IMR-90 (cell line): ENCODE measurements around the gene TFB2M. TPM values are rescaled to one million over a fixed set of nuclear protein-coding genes. Genes with fewer than 3 reads are reported as not detected.

Source experiments
- ATAC-seq: fragments of 200-7000 bp; cut with Tn5 transposase; 2 replicates; pipeline ENCODE4 v1.9.1; 2020; ENCODE audit warnings: low read depth, mild to moderate bottlenecking, moderate library complexity
- BruUV-seq: library from RNA; stranded (reverse); fragments of 400-500 nt; replicated peaks from 2 replicates; lab custom pipeline; 2021; lab: Mats Ljungman, UMichigan
- CTCF ChIA-PET: fragments of 300-600 bp; formaldehyde crosslinking; extraction: SDS; loops from one replicate; lab custom pipeline; 2021; ENCODE audit warnings: antibody characterized with exemption; lab: Yijun Ruan, JAX
- POLR2A ChIA-PET: fragments of 300-600 bp; sonication (Branson Sonifier 250); formaldehyde crosslinking; loops from one replicate; lab custom pipeline; 2022; ENCODE audit warnings: antibody characterized with exemption; ENCODE audit not compliant: unreplicated experiment; lab: Charles Lee
- DNase-seq: peaks from one replicate; pipeline ENCODE4 v3.0.0; 2013
- H2AFZ ChIP-seq: replicated peaks from 2 replicates; pipeline ENCODE3; 2013; ENCODE audit warnings: low read length, mild to moderate bottlenecking; ENCODE audit not compliant: poor library complexity
- H2AK5ac ChIP-seq: 2 replicates; pipeline ENCODE4 v1.6.1; 2013; ENCODE audit warnings: low read depth, low read length, inconsistent platforms
- H2AK9ac ChIP-seq: replicated peaks from 2 replicates; pipeline ENCODE3; 2013; ENCODE audit warnings: mild to moderate bottlenecking, low read depth, low read length, moderate library complexity; ENCODE audit not compliant: poor library complexity
- H2BK120ac ChIP-seq: 2 replicates; pipeline ENCODE4 v1.6.1; 2013; ENCODE audit warnings: low read depth, low read length, inconsistent platforms
- H2BK15ac ChIP-seq: 3 replicates; pipeline ENCODE4 v1.6.1; 2013; ENCODE audit warnings: low read depth, low read length, inconsistent platforms
- H2BK20ac ChIP-seq: 2 replicates; pipeline ENCODE4 v1.6.1; 2013; ENCODE audit warnings: low read depth, mild to moderate bottlenecking, inconsistent platforms, low read length, moderate library complexity
- H2BK5ac ChIP-seq: 2 replicates; pipeline ENCODE4 v1.6.1; 2013; ENCODE audit warnings: mild to moderate bottlenecking, low read depth, low read length, inconsistent platforms; ENCODE audit not compliant: poor library complexity, severe bottlenecking
- H3K14ac ChIP-seq: replicated peaks from 2 replicates; pipeline ENCODE4 v1.6.1; 2013; ENCODE audit warnings: low read depth, low read length, inconsistent platforms
- H3K18ac ChIP-seq: 2 replicates; pipeline ENCODE4 v1.6.1; 2013; ENCODE audit warnings: low read depth, low read length, control low read depth
- H3K23ac ChIP-seq: 2 replicates; pipeline ENCODE4 v1.6.1; 2013; ENCODE audit warnings: low read depth, low read length, inconsistent platforms
- H3K27ac ChIP-seq: 2 replicates; pipeline ENCODE4 v1.5.1; 2013; ENCODE audit warnings: mild to moderate bottlenecking, control low read depth, low read length; ENCODE audit not compliant: insufficient read depth
- H3K27me3 ChIP-seq: 2 replicates; pipeline ENCODE4 v1.6.1; 2013; ENCODE audit warnings: low read length; ENCODE audit not compliant: control insufficient read depth, insufficient read depth
- H3K36me3 ChIP-seq: 2 replicates; pipeline ENCODE4 v1.6.1; 2013; ENCODE audit warnings: low read length, mixed read lengths; ENCODE audit not compliant: control insufficient read depth, insufficient read depth
- H3K4ac ChIP-seq: 2 replicates; pipeline ENCODE4 v1.6.1; 2013; ENCODE audit warnings: low read depth, low read length, inconsistent platforms
- H3K4me1 ChIP-seq: 2 replicates; pipeline ENCODE4 v1.6.1; 2013; ENCODE audit warnings: low read length, mixed read lengths; ENCODE audit not compliant: control insufficient read depth, insufficient read depth
- H3K4me2 ChIP-seq: 2 replicates; pipeline ENCODE4 v1.6.1; 2013; ENCODE audit warnings: low read depth, mild to moderate bottlenecking, control low read depth, low read length, moderate library complexity
- H3K4me3 ChIP-seq: 2 replicates; pipeline ENCODE4 v1.5.1; 2013; ENCODE audit warnings: low read depth, mild to moderate bottlenecking, control low read depth, low read length, moderate library complexity; ENCODE audit not compliant: insufficient read depth
- H3K56ac ChIP-seq: 2 replicates; pipeline ENCODE4 v1.6.1; 2013; ENCODE audit warnings: low read length, inconsistent platforms; ENCODE audit not compliant: insufficient read depth; ENCODE audit errors: extremely low read depth
- H3K79me1 ChIP-seq, 2 experiments: 2 replicates each; pipeline ENCODE4 v1.6.1; 2013; ENCODE audit warnings: low read length in 2 of 2, inconsistent platforms in 1 of 2, low read depth in 1 of 2
- H3K9ac ChIP-seq: 2 replicates; pipeline ENCODE4 v1.6.1; 2013; ENCODE audit warnings: low read depth, low read length, control low read depth
- H3K9me1 ChIP-seq: 2 replicates; pipeline ENCODE4 v1.6.1; 2013; ENCODE audit warnings: low read length, inconsistent platforms; ENCODE audit not compliant: insufficient read depth
- H3K9me3 ChIP-seq: 2 replicates; pipeline ENCODE4 v1.6.1; 2013; ENCODE audit warnings: low read length; ENCODE audit not compliant: control insufficient read depth, insufficient read depth
- H4K20me1 ChIP-seq: 2 replicates; pipeline ENCODE4 v1.6.1; 2013; ENCODE audit warnings: low read length, inconsistent platforms; ENCODE audit not compliant: insufficient read depth
- H4K5ac ChIP-seq: 2 replicates; pipeline ENCODE4 v1.6.1; 2013; ENCODE audit warnings: mild to moderate bottlenecking, low read depth, low read length, control low read depth
- H4K8ac ChIP-seq, 2 experiments: 2 replicates each; pipeline ENCODE4 v1.6.1; 2013; ENCODE audit warnings: low read depth in 2 of 2, low read length in 2 of 2, control low read depth in 1 of 2, inconsistent platforms in 1 of 2
- H4K91ac ChIP-seq: 2 replicates; pipeline ENCODE4 v1.6.1; 2013; ENCODE audit warnings: low read depth, low read length, inconsistent platforms; ENCODE audit not compliant: insufficient read depth
- FOS ChIP-seq: fragments of 150-350 bp; IDR thresholded peaks from 2 replicates; pipeline ENCODE4 v1.6.1; 2016; ENCODE audit warnings: low read depth, low read length
- RAD21 ChIP-seq: IDR thresholded peaks from 2 replicates; pipeline ENCODE4 v1.6.1; 2012; ENCODE audit warnings: low read length, improper control_type of control experiment
- WGBS, 2 experiments: methylation state at CpG; one replicate each; pipeline versions ENCODE4 v1.1.5 to v1.1.7; 2013; ENCODE audit warnings: missing lambda C conversion rate in 2 of 2; ENCODE audit not compliant: insufficient read length in 1 of 2; ENCODE audit errors: extremely low coverage in 2 of 2; 5-methylcytosine and 5-hydroxymethylcytosine counted together
- dilution Hi-C: fragments of 300-500 bp; cut with HindIII; formaldehyde crosslinking; loops from one replicate; pipeline ENCODE4 v1.14.3; 2018; ENCODE audit warnings: low sequenced_read_pairs; ENCODE audit not compliant: unreplicated experiment
- in situ Hi-C: fragments of 300-500 bp; cut with MboI; formaldehyde crosslinking; loops from 3 replicates; pipeline ENCODE4 v1.14.3; 2019; ENCODE audit warnings: low sequenced_read_pairs, inconsistent platforms, mixed read lengths
- intact Hi-C: fragments of 100-400 bp; cut with micrococcal nuclease; formaldehyde crosslinking; loops from 2 replicates; pipeline ENCODE4 v1.10.0; 2022
- polyA plus RNA-seq, 3 experiments: library from polyadenylated mRNA; depleted of rRNA; stranded (reverse); fragments of >200 nt; gene quantifications; 2 replicates each; pipeline ENCODE4 v1.2.3, GENCODE V29; 2012; ENCODE audit warnings: low replicate concordance in 1 of 3
- total RNA-seq: library from RNA; depleted of rRNA; stranded (reverse); fragments of >200 nt; gene quantifications from 2 replicates; pipeline ENCODE4 v1.2.3, GENCODE V29; 2012

Gene TFB2M
- total and polyA plus RNA-seq, 2 of the 4 experiments (the other 2 are of a cell fraction), result 13.3 to 15.7 TPM

DNA sequence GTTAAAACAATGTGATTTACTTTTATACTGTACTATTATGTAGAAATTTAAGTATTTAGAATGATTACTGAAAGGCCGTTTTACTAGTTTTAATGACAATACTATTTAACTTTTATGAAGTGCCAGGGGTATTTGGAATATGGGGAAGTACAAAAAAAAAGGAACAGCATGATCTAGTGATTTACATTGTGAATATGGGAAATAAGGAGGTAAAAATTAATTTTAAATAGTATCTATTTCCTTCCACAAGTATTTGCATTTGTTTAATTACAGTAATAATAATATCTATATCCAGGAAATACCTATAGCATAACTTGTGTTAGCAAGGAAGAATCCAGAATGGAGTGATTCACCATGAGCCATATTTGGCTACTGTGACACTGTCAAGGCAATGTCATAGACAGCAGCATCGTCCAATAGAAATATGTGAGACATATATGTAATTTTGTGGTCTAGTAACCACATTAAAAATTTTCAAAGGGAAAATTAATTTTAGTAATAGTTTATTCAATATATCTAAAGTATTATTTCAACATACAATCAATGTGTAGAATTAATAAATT is 22.2 kb upstream of the TFB2M start:
- peak; percentile 88 for DNase-seq
- POLR2A ChIA-PET, result no interaction called here

More for the DNA sequence above, 22.2 kb upstream of the TFB2M start:
- peaks cover 2% of the 10 kb centered on the region; the same call in 1 of the 2 replicates for H3K9me3 ChIP-seq
- WGBS, 2 experiments, result no CpG with 5 or more reads among the region's 2 CpGs
- no peak overlapping the region for H3K9ac ChIP-seq
- no peak overlapping the region; the same call in 1 of the 2 replicates for H3K4ac ChIP-seq
- no peak for TF ChIP-seq RAD21
- peak; percentile 24; the same call in 1 of the 2 replicates for TF ChIP-seq FOS
- no peak overlapping the region for H2AFZ ChIP-seq
- no peak overlapping the region for H3K4me3 ChIP-seq
- ATAC-seq, result peak; percentile 43
- peaks cover 8% of the 10 kb centered on the region for H3K36me3 ChIP-seq
- H2BK15ac ChIP-seq, result no peak overlapping the region
- H2AK9ac ChIP-seq, result no peak overlapping the region
- H3K14ac ChIP-seq, result no peak overlapping the region
- peak overlapping the region; percentile 8; the same call in 1 of the 2 replicates for H2BK120ac ChIP-seq
- no peak overlapping the region for H3K18ac ChIP-seq
- in situ Hi-C loops, result no loop called here
- peaks cover 15% of the 10 kb centered on the region for H3K4me1 ChIP-seq
- peaks cover 20 to 53% of the 10 kb centered on the region in 2 experiments for H3K79me1 ChIP-seq
- no peak overlapping the region for H3K23ac ChIP-seq
- H4K20me1 ChIP-seq, result no peaks in the 10 kb centered on the region
- H4K5ac ChIP-seq, result no peak overlapping the region
- H4K8ac ChIP-seq, result peak overlapping the region in 1 of 2 experiments; percentile 34; a peak in 1 of 4 replicates
- H2BK20ac ChIP-seq, result no peak overlapping the region
- no peak overlapping the region for H4K91ac ChIP-seq
- dilution Hi-C loops, result no loop called here
- H2BK5ac ChIP-seq, result peak overlapping the region; percentile 91
- BruUV-seq, result no TSS peak
- CTCF ChIA-PET, result no interaction called here
- intact Hi-C loops, result no loop called here
- peaks cover 15% of the 10 kb centered on the region for H3K9me1 ChIP-seq
- H3K4me2 ChIP-seq, result no peak overlapping the region
- peak overlapping the region; percentile 63; the same call in 1 of the 2 replicates for H3K27ac ChIP-seq
- no peak overlapping the region for H3K56ac ChIP-seq
- no peaks in the 10 kb centered on the region for H3K27me3 ChIP-seq
- no peak overlapping the region; the same call in 1 of the 2 replicates for H2AK5ac ChIP-seq
